PFSK-1 (cell line): ENCODE results near the gene MYH6.

Source experiments
- POLR2AphosphoS5 ChIP-seq: IDR thresholded peaks from 2 replicates; pipeline ENCODE4 v1.6.1; 2012; ENCODE audit warnings: low read depth, mild to moderate bottlenecking, control low read depth, low read length, moderate library complexity
- TAF1 ChIP-seq: IDR thresholded peaks from 2 replicates; pipeline ENCODE4 v1.6.1; 2012; ENCODE audit warnings: low read length, control low read depth, borderline replicate concordance; ENCODE audit not compliant: insufficient read depth

GRCh38 chr14:23386999-23387398 is 21.1 kb downstream of the MYH6 start:
- TF ChIP-seq TAF1 (no peak), POLR2AphosphoS5 (no peak)
